H1 (cell line): ENCODE data around the gene LRRC10. TPM values are rescaled to one million over a fixed set of nuclear protein-coding genes. Genes with fewer than 3 reads are reported as not detected.
A peak's percentile ranks its signal among the peaks of the same experiment; 100 is the strongest.

Experiments used
- CTCF ChIA-PET: fragments of 300-600 bp; sonication (Branson Sonifier 250); formaldehyde crosslinking; loops from one replicate; lab custom pipeline; 2021; ENCODE audit not compliant: partially characterized antibody; lab: Charles Lee
- POLR2A ChIA-PET: fragments of 300-600 bp; sonication (Branson Sonifier 250); formaldehyde crosslinking; loops from one replicate; lab custom pipeline; 2021; ENCODE audit warnings: inconsistent platforms; ENCODE audit not compliant: partially characterized antibody; lab: Charles Lee
- DNase-seq, 2 experiments: peaks; one replicate each; pipeline versions ENCODE4 v3.0.0 to v3.0.0-alpha.2; 2010 to 2022; ENCODE audit warnings: low spot score in 2 of 2, low read depth in 1 of 2, mixed read lengths in 1 of 2
- FAIRE-seq: peaks from 2 replicates; lab custom pipeline; 2011; peaks lifted over from hg19 to GRCh38; lab: Jason Lieb, UNC
- H2AFZ ChIP-seq: 2 replicates; pipeline ENCODE4 v1.8.1; 2012; ENCODE audit warnings: low read length, inconsistent platforms
- H2AK5ac ChIP-seq: 2 replicates; pipeline ENCODE4 v1.6.1; 2013; ENCODE audit warnings: low read depth, low read length
- H2BK120ac ChIP-seq: replicated peaks from 2 replicates; pipeline ENCODE3; 2013; ENCODE audit warnings: low read depth, low read length, inconsistent platforms
- H2BK12ac ChIP-seq: 2 replicates; pipeline ENCODE4 v1.6.1; 2013; ENCODE audit warnings: low read depth, low read length
- H2BK15ac ChIP-seq: 2 replicates; pipeline ENCODE4 v1.6.1; 2013; ENCODE audit warnings: low read length
- H2BK20ac ChIP-seq: 2 replicates; pipeline ENCODE4 v1.6.1; 2013; ENCODE audit warnings: low read length
- H2BK5ac ChIP-seq: 2 replicates; pipeline ENCODE4 v1.6.1; 2013; ENCODE audit warnings: low read depth, low read length
- H3K14ac ChIP-seq: 2 replicates; pipeline ENCODE4 v1.6.1; 2013; ENCODE audit warnings: inconsistent platforms; ENCODE audit not compliant: insufficient read length
- H3K18ac ChIP-seq: 2 replicates; pipeline ENCODE4 v1.6.1; 2013; ENCODE audit warnings: low read length; ENCODE audit errors: extremely low read depth
- H3K23ac ChIP-seq: 2 replicates; pipeline ENCODE4 v1.6.1; 2013; ENCODE audit warnings: inconsistent platforms; ENCODE audit not compliant: insufficient read length
- H3K23me2 ChIP-seq: 2 replicates; pipeline ENCODE4 v1.6.1; 2013; ENCODE audit warnings: low read depth, low read length
- H3K27ac ChIP-seq: 2 replicates; pipeline ENCODE4 v1.6.1; 2011; ENCODE audit warnings: low read depth, low read length, inconsistent platforms
- H3K27me3 ChIP-seq, 4 experiments: replicated peaks in 1 of 4; 1 replicate in 1 of 4; 2 replicates in 3 of 4; pipeline versions ENCODE4 v1.6.1 to v1.8.1; 2011 to 2013; ENCODE audit warnings: low read length in 3 of 4, mild to moderate bottlenecking in 3 of 4, inconsistent platforms in 2 of 4, mixed read lengths in 2 of 4, moderate library complexity in 1 of 4; ENCODE audit not compliant: control insufficient read depth in 3 of 4, insufficient read depth in 3 of 4; ENCODE audit errors: extremely low read depth in 1 of 4
- H3K36me3 ChIP-seq, 4 experiments: 2 replicates each; pipeline versions ENCODE4 v1.6.1 to v1.8.1; 2011 to 2013; ENCODE audit warnings: mild to moderate bottlenecking in 4 of 4, low read length in 3 of 4, moderate library complexity in 2 of 4, control low read depth in 1 of 4, inconsistent platforms in 1 of 4; ENCODE audit not compliant: insufficient read depth in 4 of 4, control insufficient read depth in 2 of 4
- H3K4ac ChIP-seq: replicated peaks from 2 replicates; pipeline ENCODE3; 2013; ENCODE audit warnings: low read length, low read depth, mixed read lengths, inconsistent platforms; ENCODE audit not compliant: insufficient read length
- H3K4me1 ChIP-seq, 4 experiments: replicated peaks in 1 of 4; 1 replicate in 1 of 4; 2 replicates in 3 of 4; pipeline versions ENCODE4 v1.6.1 to v1.8.1; 2011 to 2013; ENCODE audit warnings: low read length in 3 of 4, inconsistent platforms in 2 of 4, mixed read lengths in 1 of 4; ENCODE audit not compliant: insufficient read depth in 4 of 4, control insufficient read depth in 3 of 4
- H3K4me2 ChIP-seq, 2 experiments: 2 replicates each; pipeline versions ENCODE4 v1.6.1 to v1.8.1; 2011 to 2013; ENCODE audit warnings: low read depth in 2 of 2, low read length in 2 of 2, control low read depth in 1 of 2, inconsistent platforms in 1 of 2, mild to moderate bottlenecking in 1 of 2; ENCODE audit not compliant: insufficient read depth in 1 of 2
- H3K4me3 ChIP-seq, 4 experiments: fragments of 200-600, 300-600 bp in 1 of 4; sonication (generic), shearing (Covaris generic), sonication (Bioruptor Twin) in 1 of 4; 2 replicates each; pipeline versions ENCODE4 v1.5.1 to v1.8.1; 2011 to 2016; ENCODE audit warnings: low read length in 4 of 4, low read depth in 3 of 4, control low read depth in 2 of 4, inconsistent platforms in 2 of 4, mild to moderate bottlenecking in 2 of 4, mixed read lengths in 1 of 4, moderate library complexity in 1 of 4; ENCODE audit not compliant: insufficient read depth in 2 of 4; ENCODE audit errors: extremely low read depth in 1 of 4
- H3K56ac ChIP-seq: replicated peaks from 2 replicates; pipeline ENCODE3; 2013; ENCODE audit warnings: low read depth, mild to moderate bottlenecking, mixed read lengths, low read length, inconsistent platforms; ENCODE audit not compliant: insufficient read length
- H3K79me1 ChIP-seq: 2 replicates; pipeline ENCODE4 v1.6.1; 2013; ENCODE audit warnings: low read depth, low read length, control low read depth
- H3K79me2 ChIP-seq, 2 experiments: 2 replicates each; pipeline versions ENCODE4 v1.6.1 to v1.8.1; 2012 to 2013; ENCODE audit warnings: low read length in 2 of 2, mild to moderate bottlenecking in 2 of 2, inconsistent platforms in 1 of 2; ENCODE audit not compliant: insufficient read depth in 2 of 2, control insufficient read depth in 1 of 2
- H3K9ac ChIP-seq, 4 experiments: replicated peaks in 1 of 4; 1 replicate in 1 of 4; 2 replicates in 3 of 4; pipeline versions ENCODE4 v1.6.1 to v1.8.1; 2011 to 2013; ENCODE audit warnings: low read depth in 3 of 4, low read length in 3 of 4, control low read depth in 2 of 4, mild to moderate bottlenecking in 2 of 4, moderate library complexity in 2 of 4, inconsistent platforms in 1 of 4; ENCODE audit errors: extremely low read depth in 1 of 4
- H3K9me3 ChIP-seq, 2 experiments: 2 replicates each; pipeline versions ENCODE4 v1.6.1 to v1.8.1; 2012 to 2013; ENCODE audit warnings: mild to moderate bottlenecking in 2 of 2, moderate library complexity in 2 of 2, control low read depth in 1 of 2, inconsistent platforms in 1 of 2, low read depth in 1 of 2, low read length in 1 of 2, mixed read lengths in 1 of 2; ENCODE audit not compliant: insufficient read depth in 2 of 2
- H4K20me1 ChIP-seq, 2 experiments: replicated peaks in 1 of 2; 2 replicates each; pipeline versions ENCODE3 to v1.8.1; 2011 to 2013; ENCODE audit warnings: inconsistent platforms in 2 of 2, low read length in 2 of 2, mild to moderate bottlenecking in 1 of 2; ENCODE audit not compliant: insufficient read depth in 2 of 2, control insufficient read depth in 1 of 2
- H4K5ac ChIP-seq: 2 replicates; pipeline ENCODE4 v1.6.1; 2013; ENCODE audit warnings: low read length, low read depth, mixed read lengths, inconsistent platforms; ENCODE audit not compliant: insufficient read length
- H4K8ac ChIP-seq: 2 replicates; pipeline ENCODE4 v1.8.0; 2013; ENCODE audit warnings: mild to moderate bottlenecking, moderate library complexity, low read length, inconsistent platforms; ENCODE audit not compliant: insufficient read depth; ENCODE audit errors: extremely low read depth
- H4K91ac ChIP-seq: replicated peaks from 2 replicates; pipeline ENCODE3; 2013; ENCODE audit warnings: low read length, mixed read lengths, inconsistent platforms; ENCODE audit not compliant: insufficient read length
- KDM1A ChIP-seq: fragments of 200-600, 300-600 bp; sonication (generic); IDR thresholded peaks from 2 replicates; pipeline ENCODE4 v1.7.1; 2016; ENCODE audit warnings: mild to moderate bottlenecking, low read length, borderline replicate concordance
- POLR2AphosphoS5 ChIP-seq: IDR thresholded peaks from 2 replicates; pipeline ENCODE4 v1.6.1; 2011; ENCODE audit warnings: low read depth, low read length
- RXRA ChIP-seq: IDR thresholded peaks from 2 replicates; pipeline ENCODE4 v1.6.1; 2011; ENCODE audit warnings: low read depth, mild to moderate bottlenecking, low read length, moderate library complexity; ENCODE audit not compliant: insufficient read depth
- WGBS, 2 experiments: shearing (Covaris generic) in 1 of 2; methylation state at CpG; one replicate each; pipeline versions ENCODE4 v1.1.6 to v1.1.7; 2013 to 2015; ENCODE audit warnings: low lambda C conversion rate in 2 of 2, mixed read lengths in 2 of 2, inconsistent platforms in 1 of 2, low coverage in 1 of 2, missing lambda C conversion rate in 1 of 2; ENCODE audit not compliant: insufficient replicate concordance in 2 of 2, insufficient coverage in 1 of 2, insufficient read length in 1 of 2; ENCODE audit errors: extremely low coverage in 1 of 2, missing lambda C conversion rate in 1 of 2; 5-methylcytosine and 5-hydroxymethylcytosine counted together
- polyA plus RNA-seq, 7 experiments: library from polyadenylated mRNA; depleted of rRNA in 3 of 7; stranded (reverse) in 5 of 7; unstranded in 2 of 7; fragments of >200 nt in 5 of 7; fragments of 200-250 nt in 2 of 7; gene quantifications; 1 replicate in 5 of 7; 2 replicates in 1 of 7; 4 replicates in 1 of 7; pipeline versions ENCODE4 v1.2.1 to v1.2.3, GENCODE V29; 2011 to 2013; ENCODE audit warnings: missing spikeins in 2 of 7, mixed read lengths in 2 of 7
- total RNA-seq: library from RNA; stranded (reverse); fragmentation: NEBNext Ultra II Directional; extraction: Animal tissue kit (Norgen Biotek cat#: 25700); gene quantifications from 2 replicates; pipeline ENCODE4 v1.2.1, GENCODE V29; 2021

The LRRC10 gene
- total and polyA plus RNA-seq, 2 of the 8 experiments (the other 6 are each of a cell fraction or from before 2014, with no cell fraction given) = not detected

GRCh38 chr12:69580074-69580473, 30.6 kb downstream of the LRRC10 start:
- Histone ChIP-seq H3K36me3 (peaks cover 0 to 5% (median 4%) of the 10 kb centered on the region in 4 experiments; a peak in 3 of 8 replicates), H3K9me3 (no peaks in the 10 kb centered on the region), H2BK12ac (no peak overlapping the region), H2AK5ac (no peak overlapping the region), H3K56ac (no peak overlapping the region), H3K79me2 (no peaks in the 10 kb centered on the region), H3K23ac (no peak overlapping the region), H4K91ac (no peak overlapping the region), H2BK20ac (no peak overlapping the region), H3K4me3 (no peak overlapping the region), H3K4ac (no peak overlapping the region), H4K20me1 (no peaks in the 10 kb centered on the region), H4K5ac (no peak overlapping the region), H4K8ac (no peak overlapping the region), H3K4me1 (no peaks in the 10 kb centered on the region), H3K27me3 (no peaks in the 10 kb centered on the region), H3K18ac (no peak overlapping the region)
- FAIRE-seq = no peak
- CTCF ChIA-PET = interaction anchor here (0.7 to 8.6 kb wide), 8 partner anchors 9 to 425 kb away, joined by 3 to 69 read pairs (median 4); no protein-coding TSS in a partner anchor
- no peak for DNase-seq
- TF ChIP-seq KDM1A (no peak), RXRA (no peak), POLR2AphosphoS5 (0 out of 2 replicates have a peak, but pooled peaks have one; percentile 16)
- TF ChIP-seq, all 59 proteins: peak for 1
- Histone ChIP-seq H3K14ac (no peak overlapping the region), H2AFZ (no peak overlapping the region), H3K79me1 (no peaks in the 10 kb centered on the region), H2BK120ac (no peak overlapping the region), H2BK5ac (no peak overlapping the region), H2BK15ac (no peak overlapping the region), H3K27ac (no peak overlapping the region), H3K4me2 (no peak overlapping the region), H3K9ac (no peak overlapping the region), H3K23me2 (no peaks in the 10 kb centered on the region)
- 93% methylated on average over 1 of the region's 1 CpG; no CpG with 5 or more reads in 1 of the 2 experiments for WGBS, 2 experiments
- POLR2A ChIA-PET = interaction anchor here (0.6 to 2.3 kb wide), 3 partner anchors 10 to 408 kb away, joined by 3 to 11 read pairs (median 5); no protein-coding TSS in a partner anchor
